ENCODE results near the gene CHM.
A peak's percentile ranks its signal among the peaks of the same experiment; 100 is the strongest.
"Not testable (repeated sequence)": the region's sequence is repeated elsewhere in the genome, so short reads cannot be mapped to it uniquely, and the experiment has no call there.

Gene CHM

GRCh38 chrX:85955510-85955909, 91.8 kb downstream of the CHM start:
- DNase-seq (ENCODE audit: low spot score): no peak
- CTCF ChIA-PET: no interaction called here
- no peak for TF ChIP-seq CTCF (conservative IDR thresholded peaks at IDR 0.05; ENCODE audit: low read depth)
- H3K27ac ChIP-seq: no peak overlapping the region
- POLR2A ChIA-PET (ENCODE audit: low non-redundant PET): no interaction called here

DNA sequence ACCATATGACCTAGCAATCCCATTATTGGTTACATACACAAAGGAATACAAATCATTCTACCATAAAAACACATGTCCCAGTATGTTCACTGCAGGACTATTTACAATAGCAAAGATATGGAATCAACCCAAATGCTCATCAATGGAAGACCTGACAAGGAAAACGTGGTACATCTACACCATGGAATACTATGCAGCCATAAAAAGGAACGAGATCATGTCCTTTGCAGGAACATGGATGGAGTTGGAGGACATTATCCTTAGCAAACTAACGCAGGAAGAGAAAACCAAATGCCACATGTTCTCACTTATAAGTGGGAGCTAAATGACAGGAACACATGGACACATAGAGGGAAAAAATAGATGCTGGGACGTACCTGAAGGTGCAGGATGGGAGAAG, 102.6 kb downstream of the CHM start:
- DNase-seq (ENCODE audit: low spot score); H3K27ac ChIP-seq; POLR2A ChIA-PET (ENCODE audit: low non-redundant PET); CTCF ChIA-PET: not testable (repeated sequence)

DNA sequence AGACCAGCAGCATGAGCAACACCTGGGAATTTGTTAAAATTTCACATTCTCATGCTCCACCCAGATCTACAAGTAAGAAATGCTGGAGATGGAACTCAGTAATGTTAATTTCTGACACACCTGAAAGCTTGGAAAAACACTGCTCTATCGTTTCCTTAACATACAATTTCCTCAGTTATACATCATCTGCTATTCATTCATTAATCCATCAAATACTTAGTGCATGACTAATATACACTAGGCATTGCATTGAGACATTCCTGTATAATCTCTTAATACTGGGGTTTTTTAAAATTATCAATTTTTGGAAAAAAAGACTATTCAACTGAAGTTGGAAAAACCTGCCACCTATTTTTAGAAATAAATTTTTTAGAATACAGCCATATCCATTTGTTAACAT, 106.1 kb downstream of the CHM start:
- ChIA-PET CTCF (no interaction called here), POLR2A (ENCODE audit: low non-redundant PET) (no interaction called here)
- DNase-seq (ENCODE audit: low spot score): peak; percentile 8
- no peak overlapping the region for H3K27ac ChIP-seq
- no peak for TF ChIP-seq CTCF (conservative IDR thresholded peaks at IDR 0.05; ENCODE audit: low read depth)

- CTCF ChIA-PET; POLR2A ChIA-PET (ENCODE audit: low non-redundant PET); DNase-seq (ENCODE audit: low spot score); H3K27ac ChIP-seq: not testable (repeated sequence)
Observed at GRCh38 chrX:85939942-85940341, 107.4 kb downstream of the CHM start.

DNA sequence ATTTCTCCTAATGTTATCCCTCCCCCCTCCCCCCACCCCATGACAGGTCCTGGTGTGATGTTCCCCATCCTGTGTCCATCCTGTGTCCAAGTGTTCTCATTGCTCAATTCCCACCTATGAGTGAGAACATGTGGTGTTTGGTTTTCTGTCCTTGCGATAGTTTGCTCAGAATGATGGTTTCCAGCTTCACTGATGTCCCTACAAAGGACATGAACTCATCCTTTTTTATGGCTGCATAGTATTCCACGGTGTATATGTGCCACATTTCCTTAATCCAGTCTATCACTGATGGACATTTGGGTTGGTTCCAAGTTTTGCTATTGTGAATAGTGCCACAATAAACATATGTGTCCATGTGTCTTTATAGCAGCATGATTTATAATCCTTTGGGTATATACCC, 113.0 kb downstream of the CHM start:
- H3K27ac ChIP-seq; CTCF ChIA-PET; POLR2A ChIA-PET (ENCODE audit: low non-redundant PET); DNase-seq (ENCODE audit: low spot score): not testable (repeated sequence)

DNA sequence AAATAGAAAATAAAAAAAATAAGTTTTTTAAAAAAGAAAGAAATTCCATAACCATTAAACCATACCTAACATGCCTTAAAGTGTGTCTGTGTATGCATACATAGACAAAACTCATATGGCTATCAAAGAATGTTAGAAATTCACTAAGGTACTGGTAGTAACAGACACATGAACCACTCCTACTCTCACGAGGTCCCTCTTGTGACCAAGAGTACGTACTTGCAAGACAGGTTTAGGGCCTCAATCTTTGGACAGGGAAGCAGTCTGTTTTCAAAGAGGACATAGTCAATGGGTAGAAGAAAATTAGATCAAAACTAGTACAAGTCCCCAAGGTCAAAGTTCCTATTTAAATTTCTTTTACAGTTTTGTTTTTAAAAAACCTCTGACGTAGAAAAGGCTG, 117.3 kb downstream of the CHM start:
- no peak for DNase-seq (ENCODE audit: low spot score)
- H3K27ac ChIP-seq: no peak overlapping the region
- no peak for TF ChIP-seq CTCF (conservative IDR thresholded peaks at IDR 0.05; ENCODE audit: low read depth)
- CTCF ChIA-PET: no interaction called here
- POLR2A ChIA-PET (ENCODE audit: low non-redundant PET): no interaction called here

- ChIA-PET CTCF (no interaction called here), POLR2A (ENCODE audit: low non-redundant PET) (no interaction called here)
- no peak overlapping the region for H3K27ac ChIP-seq
- no peak for DNase-seq (ENCODE audit: low spot score)
- TF ChIP-seq CTCF (conservative IDR thresholded peaks at IDR 0.05; ENCODE audit: low read depth): no peak
Observed at GRCh38 chrX:85928606-85929005, 118.8 kb downstream of the CHM start.

- CTCF ChIA-PET: no interaction called here
- no peak for DNase-seq (ENCODE audit: low spot score)
- TF ChIP-seq CTCF (conservative IDR thresholded peaks at IDR 0.05; ENCODE audit: low read depth): no peak
- POLR2A ChIA-PET (ENCODE audit: low non-redundant PET): no interaction called here
- H3K27ac ChIP-seq: no peak overlapping the region
Observed at GRCh38 chrX:85927740-85928139, 119.6 kb downstream of the CHM start.

Data from RWPE1 (cell line).